GM10266 (cell line): ENCODE results near the gene RSPO1.
"Not testable (repeated sequence)": the region's sequence is repeated elsewhere in the genome, so short reads cannot be mapped to it uniquely, and the experiment has no call there.

Source experiments
- DNase-seq: peaks from one replicate; pipeline ENCODE4 v3.0.0; 2012; ENCODE audit errors: extremely low spot score
- TF ChIP-seq, protein P1 (sequence below): IDR thresholded peaks from 2 replicates; pipeline ENCODE4 v1.5.1; 2012; ENCODE audit warnings: mild to moderate bottlenecking, low read depth; ENCODE audit not compliant: control insufficient read depth, insufficient read depth; ENCODE audit errors: missing control alignments

The RSPO1 gene, protein sequence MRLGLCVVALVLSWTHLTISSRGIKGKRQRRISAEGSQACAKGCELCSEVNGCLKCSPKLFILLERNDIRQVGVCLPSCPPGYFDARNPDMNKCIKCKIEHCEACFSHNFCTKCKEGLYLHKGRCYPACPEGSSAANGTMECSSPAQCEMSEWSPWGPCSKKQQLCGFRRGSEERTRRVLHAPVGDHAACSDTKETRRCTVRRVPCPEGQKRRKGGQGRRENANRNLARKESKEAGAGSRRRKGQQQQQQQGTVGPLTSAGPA

DNA sequence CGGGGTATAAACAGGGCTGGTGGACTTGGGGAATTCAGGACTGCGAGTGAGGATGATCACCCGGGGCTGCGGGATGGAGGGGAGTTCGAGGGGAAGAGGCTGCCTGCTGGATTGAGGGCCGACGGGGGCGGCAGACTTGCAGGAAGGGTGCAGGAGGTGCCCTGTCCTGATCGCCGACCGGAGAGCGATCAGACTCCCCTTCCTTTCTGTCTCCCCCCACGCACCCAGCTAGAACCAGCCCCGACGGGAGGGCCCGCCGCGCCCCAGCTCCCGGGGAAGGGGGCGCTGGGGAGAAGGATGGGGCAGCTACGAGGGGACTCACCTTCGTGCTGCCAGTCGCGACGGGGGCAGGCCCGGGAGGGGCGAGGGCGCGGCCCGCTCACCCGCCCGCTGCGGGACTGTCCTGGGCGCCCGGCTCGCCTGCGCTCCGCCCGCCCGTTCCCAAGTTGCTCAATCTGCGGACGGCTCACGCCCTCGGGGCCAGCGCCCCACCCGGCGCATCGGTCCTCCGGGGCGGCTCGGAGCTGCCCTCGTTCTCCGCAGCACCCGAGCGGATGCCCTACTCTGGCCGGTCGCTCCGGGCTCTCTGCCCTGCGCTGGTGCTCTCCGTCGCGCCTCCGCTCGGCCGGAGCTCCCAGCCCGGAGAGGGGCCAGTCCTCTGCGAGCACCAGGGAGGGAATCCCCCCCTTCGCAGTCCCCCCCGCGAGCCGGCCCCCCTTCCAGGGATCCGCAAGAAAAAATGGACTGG, at the start of gene RSPO1:
Gene RSPO1, minus strand, starts transcription at position 649 of the 748 bp plus-strand sequence. CDS start 5,231 bp downstream, outside the sequence.
- peak; percentile 43 for DNase-seq
- TF ChIP-seq, protein P1, sequence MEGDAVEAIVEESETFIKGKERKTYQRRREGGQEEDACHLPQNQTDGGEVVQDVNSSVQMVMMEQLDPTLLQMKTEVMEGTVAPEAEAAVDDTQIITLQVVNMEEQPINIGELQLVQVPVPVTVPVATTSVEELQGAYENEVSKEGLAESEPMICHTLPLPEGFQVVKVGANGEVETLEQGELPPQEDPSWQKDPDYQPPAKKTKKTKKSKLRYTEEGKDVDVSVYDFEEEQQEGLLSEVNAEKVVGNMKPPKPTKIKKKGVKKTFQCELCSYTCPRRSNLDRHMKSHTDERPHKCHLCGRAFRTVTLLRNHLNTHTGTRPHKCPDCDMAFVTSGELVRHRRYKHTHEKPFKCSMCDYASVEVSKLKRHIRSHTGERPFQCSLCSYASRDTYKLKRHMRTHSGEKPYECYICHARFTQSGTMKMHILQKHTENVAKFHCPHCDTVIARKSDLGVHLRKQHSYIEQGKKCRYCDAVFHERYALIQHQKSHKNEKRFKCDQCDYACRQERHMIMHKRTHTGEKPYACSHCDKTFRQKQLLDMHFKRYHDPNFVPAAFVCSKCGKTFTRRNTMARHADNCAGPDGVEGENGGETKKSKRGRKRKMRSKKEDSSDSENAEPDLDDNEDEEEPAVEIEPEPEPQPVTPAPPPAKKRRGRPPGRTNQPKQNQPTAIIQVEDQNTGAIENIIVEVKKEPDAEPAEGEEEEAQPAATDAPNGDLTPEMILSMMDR: no peak

- DNase-seq: not testable (repeated sequence)
These were observed 49.5 kb upstream of the RSPO1 start for GRCh38 chr1:37684182-37684581.

DNA sequence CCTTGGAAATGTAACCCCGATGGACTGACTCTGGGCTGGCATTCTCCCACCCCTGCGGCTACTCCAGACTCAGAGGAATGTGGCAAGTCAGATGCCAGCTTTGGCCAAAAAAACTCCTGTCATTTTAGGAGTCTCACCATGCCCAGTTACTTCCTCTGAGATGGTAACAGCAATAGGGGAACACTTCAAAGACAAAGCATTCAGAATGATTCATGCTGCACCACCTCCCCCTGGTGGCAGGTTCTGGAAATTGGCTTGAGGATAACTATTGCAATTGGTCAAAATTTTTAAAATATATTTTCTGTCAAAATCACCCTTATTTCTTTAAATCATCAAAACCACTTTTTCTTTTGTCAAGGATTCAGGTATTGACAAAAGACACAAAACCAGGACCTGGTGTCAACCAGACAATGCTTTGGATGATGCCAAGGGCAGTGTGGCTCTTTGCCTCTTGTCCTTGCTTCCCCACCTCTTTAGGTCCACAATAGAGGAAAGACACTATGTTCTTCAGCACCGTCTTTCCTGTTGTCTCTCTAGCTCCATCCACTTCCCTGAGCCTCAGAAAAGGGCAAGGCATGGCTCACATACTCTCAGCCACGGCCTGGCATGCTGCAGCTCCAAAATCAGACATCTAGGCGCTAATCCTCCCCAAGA, 47.8 kb upstream of the RSPO1 start:
- TF ChIP-seq, protein P1: peak; percentile 83
- DNase-seq: peak; percentile 54

GRCh38 chr1:37680933-37681332, 46.2 kb upstream of the RSPO1 start:
- DNase-seq: no peak
- TF ChIP-seq, protein P1: no peak

- TF ChIP-seq, protein P1: no peak
- DNase-seq: no peak
These were observed 43.1 kb upstream of the RSPO1 start for GRCh38 chr1:37677808-37678207.

DNA sequence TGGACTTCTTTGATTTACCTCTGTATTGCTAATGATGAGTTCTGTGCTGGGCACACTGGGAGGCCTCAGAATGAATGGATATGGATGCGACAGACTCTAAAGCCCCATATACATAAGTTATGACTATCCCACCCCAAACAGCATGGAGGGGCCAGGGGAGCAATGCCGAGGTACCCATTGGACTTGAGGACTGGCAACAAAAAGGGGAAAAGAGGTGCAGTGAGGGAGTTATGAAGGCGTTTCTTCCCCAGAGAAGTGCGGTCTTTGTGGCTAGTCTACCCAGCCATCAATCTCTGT, 42.4 kb upstream of the RSPO1 start:
- no peak for DNase-seq
- TF ChIP-seq, protein P1: no peak

DNA sequence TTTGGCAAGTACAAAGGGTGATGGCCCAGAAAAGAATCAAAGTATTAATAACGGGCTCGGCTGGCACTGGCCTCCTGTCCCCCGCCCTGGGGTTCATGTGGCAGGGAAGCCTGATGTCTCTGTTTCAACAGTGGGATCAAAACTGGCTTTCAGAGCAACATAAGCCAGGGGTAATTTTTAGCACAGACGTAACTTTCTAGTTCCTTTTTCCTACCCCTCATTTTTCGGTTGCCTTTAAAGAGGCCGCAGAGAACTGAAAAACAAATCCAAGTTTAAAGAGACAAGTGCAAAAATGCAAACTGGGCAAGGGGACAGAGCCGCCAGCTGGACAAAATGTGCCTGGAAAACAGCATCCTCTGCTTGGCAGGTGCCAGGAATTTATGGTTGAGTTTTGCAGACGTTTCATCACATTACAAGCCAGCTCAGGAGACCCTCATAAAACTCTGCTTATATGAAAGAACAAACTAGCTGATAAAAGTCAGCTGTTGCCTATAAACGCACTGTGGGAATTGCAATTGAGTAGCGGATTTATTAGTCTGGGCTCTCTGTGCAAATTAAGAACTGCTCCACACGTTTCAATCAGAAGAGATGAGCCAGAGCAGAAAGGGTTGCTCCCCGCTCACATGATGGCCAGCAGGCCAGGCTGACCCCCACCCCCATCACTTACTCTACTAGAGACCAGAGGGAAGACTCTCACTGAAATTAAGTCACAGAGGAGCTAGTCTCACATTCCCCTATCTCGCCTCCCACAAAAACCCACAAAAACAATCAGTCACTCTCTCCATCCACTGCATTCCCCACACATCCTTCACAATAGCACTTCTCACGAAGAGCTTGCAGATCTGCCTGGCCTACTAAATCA, 41.8 kb upstream of the RSPO1 start:
- peak; percentile 61 for DNase-seq
- TF ChIP-seq, protein P1: no peak
